ENCODE results near the gene CMTM7. TPM values are rescaled to one million over a fixed set of nuclear protein-coding genes. Genes with fewer than 3 reads are reported as not detected.

CMTM7 gene
- total RNA-seq, 1 experiment from 2014 or later, result 62.6 TPM

DNA sequence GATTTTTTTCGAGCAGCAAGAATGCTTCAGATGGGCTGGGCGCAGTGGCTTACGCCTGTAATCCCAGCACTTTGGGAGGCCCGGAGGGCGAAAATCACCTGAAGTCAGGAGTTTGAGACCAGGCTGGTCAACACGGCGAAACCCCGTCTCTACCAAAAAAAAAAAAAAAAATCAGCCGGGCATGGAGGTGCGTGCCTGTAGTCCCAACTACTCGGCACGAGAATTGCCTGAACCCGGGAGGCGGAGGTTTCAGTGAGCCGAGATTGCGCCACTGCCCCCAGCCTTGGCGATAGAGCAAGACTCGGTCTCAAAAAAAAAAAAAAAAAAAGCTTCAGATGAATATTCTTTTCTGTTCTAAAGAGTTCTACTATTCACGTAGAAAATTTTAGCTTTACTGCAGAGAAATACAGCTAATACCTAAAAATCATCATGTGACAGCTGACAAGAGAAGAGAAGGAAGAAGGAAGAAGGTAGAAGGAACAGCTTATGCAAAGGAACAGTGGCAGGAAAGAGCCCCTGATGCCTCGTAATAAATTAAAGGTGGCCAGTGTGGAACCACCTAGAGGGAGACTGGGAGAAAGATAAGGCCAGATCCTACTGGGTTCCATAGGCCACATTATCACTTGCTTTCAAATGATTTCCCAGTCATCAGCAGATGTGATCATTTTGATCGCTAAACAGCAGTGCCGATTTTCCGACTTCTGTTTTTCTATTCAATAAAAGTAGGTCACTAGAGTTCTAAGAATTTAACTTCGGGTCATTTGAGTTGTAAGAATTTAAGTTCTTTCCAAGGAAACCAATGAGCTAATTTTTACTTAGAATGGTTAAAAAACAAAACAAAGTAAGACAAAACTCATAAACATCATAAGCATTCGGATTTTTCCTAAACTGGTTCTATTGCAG is 109.5 kb downstream of the CMTM7 start:
- Histone ChIP-seq H3K27ac (ENCODE audit: low read depth, low read length) (no peak overlapping the region), H3K4me2 (ENCODE audit: low read length) (peak overlapping the region; percentile 91), H3K9ac (ENCODE audit: low read length) (peak overlapping the region; percentile 78), H2AFZ (ENCODE audit: low read depth, low read length, poor library complexity, severe bottlenecking) (no peak overlapping the region), H3K9me2 (ENCODE audit: insufficient read depth) (no peaks in the 10 kb centered on the region), H3K79me2 (ENCODE audit: insufficient read depth, low read length) (peaks cover 26% of the 10 kb centered on the region), H3K4me1 (ENCODE audit: control insufficient read depth in 1 of 2, insufficient read depth in 2 of 2, low read length in 2 of 2) (peaks cover 8 to 17% of the 10 kb centered on the region in 2 experiments; a peak in 3 of 4 replicates), H3K27me3 (ENCODE audit: insufficient read depth, low read length) (no peaks in the 10 kb centered on the region), H3K36me3 (ENCODE audit: control insufficient read depth in 1 of 2, insufficient read depth in 2 of 2, low read length in 2 of 2) (no peaks in the 10 kb centered on the region), H4K20me1 (ENCODE audit: insufficient read depth) (peaks cover 3% of the 10 kb centered on the region; the same call in 1 of the 2 replicates), H3K4me3 (replicated peaks in 1 of 2; ENCODE audit: low read depth in 1 of 2, low read length in 2 of 2) (peak overlapping the region; percentile 89 to 90), H3K9me3 (ENCODE audit: control insufficient read depth in 1 of 2, insufficient read depth in 1 of 2, low read depth in 1 of 2, low read length in 2 of 2) (no peaks in the 10 kb centered on the region)
- ChIA-PET CTCF (no interaction called here), POLR2A (no interaction called here), RAD21 (ENCODE audit: low non-redundant PET in 1 of 2, low total read pairs in 2 of 2, uncharacterized antibody in 2 of 2, unreplicated experiment in 2 of 2) (no interaction called here)
- TF ChIP-seq, protein P1, sequence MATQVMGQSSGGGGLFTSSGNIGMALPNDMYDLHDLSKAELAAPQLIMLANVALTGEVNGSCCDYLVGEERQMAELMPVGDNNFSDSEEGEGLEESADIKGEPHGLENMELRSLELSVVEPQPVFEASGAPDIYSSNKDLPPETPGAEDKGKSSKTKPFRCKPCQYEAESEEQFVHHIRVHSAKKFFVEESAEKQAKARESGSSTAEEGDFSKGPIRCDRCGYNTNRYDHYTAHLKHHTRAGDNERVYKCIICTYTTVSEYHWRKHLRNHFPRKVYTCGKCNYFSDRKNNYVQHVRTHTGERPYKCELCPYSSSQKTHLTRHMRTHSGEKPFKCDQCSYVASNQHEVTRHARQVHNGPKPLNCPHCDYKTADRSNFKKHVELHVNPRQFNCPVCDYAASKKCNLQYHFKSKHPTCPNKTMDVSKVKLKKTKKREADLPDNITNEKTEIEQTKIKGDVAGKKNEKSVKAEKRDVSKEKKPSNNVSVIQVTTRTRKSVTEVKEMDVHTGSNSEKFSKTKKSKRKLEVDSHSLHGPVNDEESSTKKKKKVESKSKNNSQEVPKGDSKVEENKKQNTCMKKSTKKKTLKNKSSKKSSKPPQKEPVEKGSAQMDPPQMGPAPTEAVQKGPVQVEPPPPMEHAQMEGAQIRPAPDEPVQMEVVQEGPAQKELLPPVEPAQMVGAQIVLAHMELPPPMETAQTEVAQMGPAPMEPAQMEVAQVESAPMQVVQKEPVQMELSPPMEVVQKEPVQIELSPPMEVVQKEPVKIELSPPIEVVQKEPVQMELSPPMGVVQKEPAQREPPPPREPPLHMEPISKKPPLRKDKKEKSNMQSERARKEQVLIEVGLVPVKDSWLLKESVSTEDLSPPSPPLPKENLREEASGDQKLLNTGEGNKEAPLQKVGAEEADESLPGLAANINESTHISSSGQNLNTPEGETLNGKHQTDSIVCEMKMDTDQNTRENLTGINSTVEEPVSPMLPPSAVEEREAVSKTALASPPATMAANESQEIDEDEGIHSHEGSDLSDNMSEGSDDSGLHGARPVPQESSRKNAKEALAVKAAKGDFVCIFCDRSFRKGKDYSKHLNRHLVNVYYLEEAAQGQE (IDR thresholded peaks at IDR 0.05; ENCODE audit: low read depth), result no peak
- TF ChIP-seq ZNF274 (IDR thresholded peaks at IDR 0.05; ENCODE audit: low read depth, low read length), result no peak
- TF ChIP-seq FOSL1 (IDR thresholded peaks at IDR 0.05; ENCODE audit: low read depth), result no peak
- TF ChIP-seq, protein P2, sequence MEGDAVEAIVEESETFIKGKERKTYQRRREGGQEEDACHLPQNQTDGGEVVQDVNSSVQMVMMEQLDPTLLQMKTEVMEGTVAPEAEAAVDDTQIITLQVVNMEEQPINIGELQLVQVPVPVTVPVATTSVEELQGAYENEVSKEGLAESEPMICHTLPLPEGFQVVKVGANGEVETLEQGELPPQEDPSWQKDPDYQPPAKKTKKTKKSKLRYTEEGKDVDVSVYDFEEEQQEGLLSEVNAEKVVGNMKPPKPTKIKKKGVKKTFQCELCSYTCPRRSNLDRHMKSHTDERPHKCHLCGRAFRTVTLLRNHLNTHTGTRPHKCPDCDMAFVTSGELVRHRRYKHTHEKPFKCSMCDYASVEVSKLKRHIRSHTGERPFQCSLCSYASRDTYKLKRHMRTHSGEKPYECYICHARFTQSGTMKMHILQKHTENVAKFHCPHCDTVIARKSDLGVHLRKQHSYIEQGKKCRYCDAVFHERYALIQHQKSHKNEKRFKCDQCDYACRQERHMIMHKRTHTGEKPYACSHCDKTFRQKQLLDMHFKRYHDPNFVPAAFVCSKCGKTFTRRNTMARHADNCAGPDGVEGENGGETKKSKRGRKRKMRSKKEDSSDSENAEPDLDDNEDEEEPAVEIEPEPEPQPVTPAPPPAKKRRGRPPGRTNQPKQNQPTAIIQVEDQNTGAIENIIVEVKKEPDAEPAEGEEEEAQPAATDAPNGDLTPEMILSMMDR (IDR thresholded peaks at IDR 0.05 in 2 of 3, conservative IDR thresholded peaks at IDR 0.05 in 1 of 3; ENCODE audit: borderline replicate concordance in 1 of 3, insufficient read depth in 1 of 3, low read depth in 2 of 3, low read length in 2 of 3), result no peak
- TF ChIP-seq SIN3A (IDR thresholded peaks at IDR 0.05; ENCODE audit: low read depth), result no peak
- no peak for TF ChIP-seq SP1 (IDR thresholded peaks at IDR 0.05; ENCODE audit: low read depth)
- TF ChIP-seq EZH2phosphoT487 (IDR thresholded peaks at IDR 0.05; ENCODE audit: borderline replicate concordance), result no peak
- TF ChIP-seq CEBPB (IDR thresholded peaks at IDR 0.05; ENCODE audit: low read depth), result no peak
- TF ChIP-seq ELF1 (IDR thresholded peaks at IDR 0.05; ENCODE audit: borderline replicate concordance, low read depth), result no peak
- no peak for TF ChIP-seq POLR2A (IDR thresholded peaks at IDR 0.05; ENCODE audit: borderline replicate concordance, extremely low read depth, insufficient read depth, insufficient read length)
- no peak for TF ChIP-seq YY1 (IDR thresholded peaks at IDR 0.05; ENCODE audit: extremely low read depth, insufficient replicate concordance, low read depth, low read length)
- TF ChIP-seq, protein P3, sequence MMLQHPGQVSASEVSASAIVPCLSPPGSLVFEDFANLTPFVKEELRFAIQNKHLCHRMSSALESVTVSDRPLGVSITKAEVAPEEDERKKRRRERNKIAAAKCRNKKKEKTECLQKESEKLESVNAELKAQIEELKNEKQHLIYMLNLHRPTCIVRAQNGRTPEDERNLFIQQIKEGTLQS (IDR thresholded peaks at IDR 0.05), result no peak
- ATAC-seq (no peak), DNase-seq (ENCODE audit: low read depth, low spot score) (no peak)
- intact Hi-C loops (cut with micrococcal nuclease), result no loop called here
- TSS peak; percentile 58 for BruUV-seq (replicated peaks)

Data from HCT116 (cell line).